Calu3 (cell line): ENCODE measurements around the gene APOL1. TPM values are rescaled to one million over a fixed set of nuclear protein-coding genes. Genes with fewer than 3 reads are reported as not detected.
"Not testable (repeated sequence)": the region's sequence is repeated elsewhere in the genome, so short reads cannot be mapped to it uniquely, and the experiment has no call there.

Experiments
- Bru-seq: library from RNA; stranded (reverse); fragments of 400-500 nt; gene quantifications from one replicate; lab custom pipeline; 2021; lab: Mats Ljungman, UMichigan
- BruChase-seq, 2 experiments: library from RNA; stranded (reverse); fragments of 400-500 nt; gene quantifications; one replicate each; lab custom pipeline; 2021; lab: Mats Ljungman, UMichigan
- BruUV-seq: library from RNA; stranded (reverse); fragments of 400-500 nt; replicated peaks from 2 replicates; lab custom pipeline; 2021; lab: Mats Ljungman, UMichigan
- CTCF ChIA-PET: fragments of 300-600 bp; sonication (Branson Sonifier 250); formaldehyde crosslinking; loops from one replicate; lab custom pipeline; 2022; ENCODE audit warnings: antibody characterized with exemption; lab: Charles Lee
- DNase-seq: peaks from one replicate; pipeline ENCODE4 v3.0.0; 2022
- H3K27ac Mint-ChIP-seq: one replicate; pipeline ENCODE4 v1.8.0; 2022; ENCODE audit warnings: mixed read lengths; ENCODE audit not compliant: unreplicated experiment
- H3K27me3 Mint-ChIP-seq: one replicate; pipeline ENCODE4 v1.8.0; 2022; ENCODE audit warnings: mixed read lengths; ENCODE audit not compliant: unreplicated experiment
- H3K36me3 Mint-ChIP-seq: one replicate; pipeline ENCODE4 v1.8.0; 2022; ENCODE audit warnings: mild to moderate bottlenecking, moderate library complexity, mixed read lengths; ENCODE audit not compliant: insufficient read depth, unreplicated experiment
- H3K4me1 Mint-ChIP-seq: one replicate; pipeline ENCODE4 v1.8.0; 2022; ENCODE audit warnings: mild to moderate bottlenecking, low read depth, mixed read lengths; ENCODE audit not compliant: unreplicated experiment
- H3K4me3 Mint-ChIP-seq: one replicate; pipeline ENCODE4 v1.8.0; 2022; ENCODE audit warnings: mild to moderate bottlenecking, low read depth, moderate library complexity, mixed read lengths; ENCODE audit not compliant: unreplicated experiment
- H3K9me3 Mint-ChIP-seq: one replicate; pipeline ENCODE4 v1.8.0; 2022; ENCODE audit warnings: low read depth, mixed read lengths; ENCODE audit not compliant: unreplicated experiment
- intact Hi-C: fragments of 100-400 bp; cut with micrococcal nuclease; formaldehyde crosslinking; loops from one replicate; pipeline ENCODE4 v1.10.0; 2022; ENCODE audit not compliant: unreplicated experiment
- long read RNA-seq: library from polyadenylated mRNA; stranded (forward); transcript quantifications from one replicate; pipeline ENCODE4 v2.0.0, GENCODE V29; 2022
- total RNA-seq: library from RNA; stranded (reverse); gene quantifications from 2 replicates; pipeline ENCODE4 v1.2.3, GENCODE V29; 2022
- TF ChIP-seq, protein P1 (sequence below): fragments of 200-600 bp; IDR thresholded peaks from one replicate; pipeline ENCODE4 v1.8.0; 2022; ENCODE audit warnings: antibody characterized with exemption; ENCODE audit not compliant: unreplicated experiment

APOL1 gene, protein sequence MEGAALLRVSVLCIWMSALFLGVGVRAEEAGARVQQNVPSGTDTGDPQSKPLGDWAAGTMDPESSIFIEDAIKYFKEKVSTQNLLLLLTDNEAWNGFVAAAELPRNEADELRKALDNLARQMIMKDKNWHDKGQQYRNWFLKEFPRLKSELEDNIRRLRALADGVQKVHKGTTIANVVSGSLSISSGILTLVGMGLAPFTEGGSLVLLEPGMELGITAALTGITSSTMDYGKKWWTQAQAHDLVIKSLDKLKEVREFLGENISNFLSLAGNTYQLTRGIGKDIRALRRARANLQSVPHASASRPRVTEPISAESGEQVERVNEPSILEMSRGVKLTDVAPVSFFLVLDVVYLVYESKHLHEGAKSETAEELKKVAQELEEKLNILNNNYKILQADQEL
- total RNA-seq (313 and 501 TPM in 2 replicates), Bru-seq, nascent RNA (percentile 97 among the genes with signal in this experiment), BruChase-seq, experiment 1, labeled RNA remaining after a 6-hour chase (percentile 98 among the genes with signal in this experiment), BruChase-seq, experiment 2, labeled RNA remaining after a 2-hour chase (percentile 95 among the genes with signal in this experiment)
- long read RNA-seq, transcript APOL1-203 (7 exons, 1,564 nt), result major isoform, 24 of 242 reads
- long read RNA-seq, partial matches to known transcripts, result 10 of 242 reads
- long read RNA-seq, other reads (novel, unspliced or antisense), result 208 of 242 reads

- Mint-ChIP-seq H3K27me3 (no peaks in the 10 kb centered on the region), H3K4me1 (peaks cover 88% of the 10 kb centered on the region), H3K36me3 (peaks cover 59% of the 10 kb centered on the region), H3K9me3 (no peaks in the 10 kb centered on the region), H3K27ac (peak within 1 kb of the TSS; percentile 71), H3K4me3 (peak within 1 kb of the TSS; percentile 94)
- TF ChIP-seq, protein P1, sequence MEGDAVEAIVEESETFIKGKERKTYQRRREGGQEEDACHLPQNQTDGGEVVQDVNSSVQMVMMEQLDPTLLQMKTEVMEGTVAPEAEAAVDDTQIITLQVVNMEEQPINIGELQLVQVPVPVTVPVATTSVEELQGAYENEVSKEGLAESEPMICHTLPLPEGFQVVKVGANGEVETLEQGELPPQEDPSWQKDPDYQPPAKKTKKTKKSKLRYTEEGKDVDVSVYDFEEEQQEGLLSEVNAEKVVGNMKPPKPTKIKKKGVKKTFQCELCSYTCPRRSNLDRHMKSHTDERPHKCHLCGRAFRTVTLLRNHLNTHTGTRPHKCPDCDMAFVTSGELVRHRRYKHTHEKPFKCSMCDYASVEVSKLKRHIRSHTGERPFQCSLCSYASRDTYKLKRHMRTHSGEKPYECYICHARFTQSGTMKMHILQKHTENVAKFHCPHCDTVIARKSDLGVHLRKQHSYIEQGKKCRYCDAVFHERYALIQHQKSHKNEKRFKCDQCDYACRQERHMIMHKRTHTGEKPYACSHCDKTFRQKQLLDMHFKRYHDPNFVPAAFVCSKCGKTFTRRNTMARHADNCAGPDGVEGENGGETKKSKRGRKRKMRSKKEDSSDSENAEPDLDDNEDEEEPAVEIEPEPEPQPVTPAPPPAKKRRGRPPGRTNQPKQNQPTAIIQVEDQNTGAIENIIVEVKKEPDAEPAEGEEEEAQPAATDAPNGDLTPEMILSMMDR, result no peak
- BruUV-seq, result no TSS peak
- intact Hi-C loops, result loop anchor here (2.0 kb wide), 1 partner anchor 14 kb away; the partner anchor contains the start of gene APOL2
- CTCF ChIA-PET, result interaction anchor here (0.5 to 7.3 kb wide), 5 partner anchors 14 to 204 kb away, joined by 3 to 63 read pairs (median 4); partner anchors contain the start of gene APOL2
- DNase-seq, result peak; percentile 74
Measured at GRCh38 chr22:36252754-36253522, at the start of gene APOL1. TSS of gene APOL1 (plus strand) at chr22:36253133. CDS start at chr22:36254956, 1,823 bp downstream.

DNA sequence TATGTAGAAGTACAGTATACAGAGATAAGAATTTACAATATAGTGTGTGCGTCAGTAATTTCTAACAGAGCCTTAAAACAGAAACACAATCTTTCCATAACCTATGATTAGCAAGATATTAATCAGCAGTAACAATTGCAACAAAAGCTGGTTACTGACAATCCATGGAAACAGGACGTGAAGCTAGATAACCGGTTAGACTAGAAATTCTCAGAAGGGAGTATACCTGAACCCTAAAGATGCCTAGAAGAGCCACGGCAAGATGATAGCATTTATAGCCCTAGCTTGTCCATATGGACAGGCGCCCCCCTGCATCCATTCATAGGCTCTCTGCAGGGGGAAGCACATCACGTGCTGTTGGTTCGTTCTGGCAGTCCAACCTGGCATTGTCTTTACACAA lies 49.5 kb upstream of the APOL1 start:
- H3K27me3 Mint-ChIP-seq, DNase-seq, H3K9me3 Mint-ChIP-seq, BruUV-seq: not testable (repeated sequence)
- intact Hi-C loops, result loop anchor here (2.0 kb wide), 1 partner anchor 17 kb away; no protein-coding TSS in a partner anchor
- H3K4me1 Mint-ChIP-seq, result peaks cover 30% of the 10 kb centered on the region
- CTCF ChIA-PET, result interaction anchor here (0.9 to 1.6 kb wide), 2 partner anchors 9 to 83 kb away, joined by 3 to 6 read pairs; no protein-coding TSS in a partner anchor
- peak overlapping the region; percentile 21 for H3K27ac Mint-ChIP-seq
- H3K4me3 Mint-ChIP-seq, result peak overlapping the region; percentile 55
- H3K36me3 Mint-ChIP-seq, result peaks cover 11% of the 10 kb centered on the region

DNA sequence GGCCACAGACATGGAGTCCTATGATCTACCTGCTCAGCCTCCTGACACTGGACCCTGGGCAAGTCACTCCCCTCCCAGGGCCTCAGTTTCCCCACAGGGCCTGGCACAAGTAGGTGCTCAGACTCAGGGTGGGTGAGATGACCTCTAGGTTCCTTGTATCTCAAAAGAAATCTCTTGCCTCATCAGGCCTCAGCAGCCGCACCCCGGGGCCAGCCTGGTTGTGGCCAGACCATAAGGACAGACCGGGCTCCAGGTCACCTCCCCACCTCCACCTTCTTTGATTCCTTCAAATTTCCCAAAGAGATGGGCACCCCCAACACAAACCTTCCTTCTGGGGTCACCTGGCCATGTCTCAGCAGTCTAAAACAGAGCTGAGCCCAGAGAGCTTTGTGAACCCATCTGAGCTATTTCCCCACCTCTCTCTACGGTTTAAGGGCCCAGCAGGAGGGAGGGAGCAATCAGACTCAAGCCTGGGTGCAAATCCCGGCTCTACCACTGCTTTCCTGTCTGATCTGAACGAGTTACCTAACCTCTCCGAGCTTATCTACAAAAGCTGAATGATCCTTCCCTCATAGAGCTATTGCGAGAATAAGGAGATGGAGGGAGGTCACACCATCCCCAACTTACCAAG lies 48.8 kb upstream of the APOL1 start:
- no peaks in the 10 kb centered on the region for H3K9me3 Mint-ChIP-seq
- peaks cover 37% of the 10 kb centered on the region for H3K4me1 Mint-ChIP-seq
- TF ChIP-seq, protein P1, result no peak
- intact Hi-C loops, result no loop called here
- H3K27ac Mint-ChIP-seq, result no peak overlapping the region
- DNase-seq, result no peak
- CTCF ChIA-PET, result interaction anchor here (0.6 to 1.6 kb wide), 4 partner anchors 9 to 82 kb away, joined by 3 to 6 read pairs (median 3); partner anchors contain the start of gene APOL2
- peak overlapping the region; percentile 48 for H3K4me3 Mint-ChIP-seq
- BruUV-seq, result no TSS peak
- H3K27me3 Mint-ChIP-seq, result no peaks in the 10 kb centered on the region
- H3K36me3 Mint-ChIP-seq, result peaks cover 11% of the 10 kb centered on the region

GRCh38 chr22:36204632-36205015 lies 48.3 kb upstream of the APOL1 start:
- Mint-ChIP-seq H3K4me3 (peak overlapping the region; percentile 48), H3K27ac (no peak overlapping the region), H3K4me1 (peaks cover 42% of the 10 kb centered on the region), H3K27me3 (no peaks in the 10 kb centered on the region), H3K9me3 (no peaks in the 10 kb centered on the region), H3K36me3 (peaks cover 11% of the 10 kb centered on the region)
- BruUV-seq, result no TSS peak
- intact Hi-C loops, result no loop called here
- peak; percentile 43 for DNase-seq
- TF ChIP-seq, protein P1, result no peak
- CTCF ChIA-PET, result interaction anchor here (0.6 to 1.6 kb wide), 4 partner anchors 10 to 82 kb away, joined by 3 to 6 read pairs (median 3); partner anchors contain the start of gene APOL2

DNA sequence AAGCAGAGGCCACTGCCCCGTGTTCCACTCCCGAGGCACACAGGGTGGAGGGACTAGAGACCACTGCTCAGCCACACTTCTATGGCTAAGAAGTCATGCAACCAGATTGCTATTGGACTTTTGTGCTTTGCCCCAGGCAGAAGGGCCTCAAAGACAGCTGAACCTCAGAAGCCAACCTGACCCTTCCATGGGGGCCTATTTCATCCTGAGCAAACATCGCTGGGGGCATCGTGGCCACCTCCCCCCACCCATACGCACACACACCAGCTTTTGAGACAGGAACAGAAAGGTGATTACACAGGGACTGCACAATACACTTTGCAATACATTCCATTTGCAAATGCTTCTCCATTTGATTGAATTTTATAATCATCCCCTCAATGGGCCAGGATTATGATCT lies 47.4 kb upstream of the APOL1 start:
- DNase-seq, H3K9me3 Mint-ChIP-seq, H3K27ac Mint-ChIP-seq, intact Hi-C loops, H3K4me3 Mint-ChIP-seq, CTCF ChIA-PET, H3K27me3 Mint-ChIP-seq, BruUV-seq: not testable (repeated sequence)
- Mint-ChIP-seq H3K4me1 (peaks cover 43% of the 10 kb centered on the region), H3K36me3 (peaks cover 11% of the 10 kb centered on the region)
